ENCODE data around the gene SERPINH1.
A peak's percentile ranks its signal among the peaks of the same experiment; 100 is the strongest.

SERPINH1 gene

DNA sequence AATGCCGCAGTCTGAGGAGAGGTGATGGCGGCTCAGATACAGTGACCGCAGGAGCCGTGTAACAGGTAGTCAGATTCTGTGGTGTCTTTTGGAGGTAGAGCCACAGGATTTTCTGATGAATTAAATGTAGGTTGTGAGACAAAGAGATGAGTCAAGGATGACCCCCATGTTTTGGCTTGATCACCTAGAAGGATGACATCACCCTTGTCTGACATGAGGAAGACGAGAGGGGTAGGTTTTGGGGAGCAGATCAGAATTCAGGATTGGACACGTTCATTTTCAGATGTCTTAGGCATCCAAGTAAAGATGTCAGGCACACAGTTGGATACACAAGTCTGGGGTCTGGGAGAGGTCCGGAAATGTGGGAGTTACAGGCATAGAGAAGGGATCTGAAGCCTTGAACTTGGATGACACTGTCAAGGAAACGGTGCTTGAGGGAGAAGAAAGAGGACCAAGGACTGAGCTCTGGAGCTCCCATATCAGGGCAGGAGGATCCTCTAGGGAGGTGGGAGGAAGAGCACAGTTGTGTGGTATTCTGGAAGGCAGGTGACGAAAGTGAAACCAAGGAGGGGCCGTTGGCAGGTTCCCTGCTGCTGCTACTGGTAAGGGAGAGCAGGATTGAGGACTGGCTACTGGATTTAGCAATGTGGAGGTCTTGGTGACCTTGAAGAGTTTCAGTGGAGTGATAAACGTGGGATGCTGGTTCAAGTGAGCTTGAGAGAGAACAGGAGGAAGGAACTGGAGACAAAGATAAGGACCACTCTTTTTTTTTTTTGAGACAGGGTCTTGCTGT is 23.7 kb upstream of the SERPINH1 start:
- peak overlapping the region; percentile 74 for H3K27ac Mint-ChIP-seq
- H3K4me3 Mint-ChIP-seq, result no peak overlapping the region
- H3K4me1 Mint-ChIP-seq (ENCODE audit: low read depth), result peaks cover 41% of the 10 kb centered on the region
- no peaks in the 10 kb centered on the region for H3K36me3 Mint-ChIP-seq (ENCODE audit: low read depth)
- H3K27me3 Mint-ChIP-seq (ENCODE audit: low read depth), result no peaks in the 10 kb centered on the region
- no peaks in the 10 kb centered on the region for H3K9me3 Mint-ChIP-seq

DNA sequence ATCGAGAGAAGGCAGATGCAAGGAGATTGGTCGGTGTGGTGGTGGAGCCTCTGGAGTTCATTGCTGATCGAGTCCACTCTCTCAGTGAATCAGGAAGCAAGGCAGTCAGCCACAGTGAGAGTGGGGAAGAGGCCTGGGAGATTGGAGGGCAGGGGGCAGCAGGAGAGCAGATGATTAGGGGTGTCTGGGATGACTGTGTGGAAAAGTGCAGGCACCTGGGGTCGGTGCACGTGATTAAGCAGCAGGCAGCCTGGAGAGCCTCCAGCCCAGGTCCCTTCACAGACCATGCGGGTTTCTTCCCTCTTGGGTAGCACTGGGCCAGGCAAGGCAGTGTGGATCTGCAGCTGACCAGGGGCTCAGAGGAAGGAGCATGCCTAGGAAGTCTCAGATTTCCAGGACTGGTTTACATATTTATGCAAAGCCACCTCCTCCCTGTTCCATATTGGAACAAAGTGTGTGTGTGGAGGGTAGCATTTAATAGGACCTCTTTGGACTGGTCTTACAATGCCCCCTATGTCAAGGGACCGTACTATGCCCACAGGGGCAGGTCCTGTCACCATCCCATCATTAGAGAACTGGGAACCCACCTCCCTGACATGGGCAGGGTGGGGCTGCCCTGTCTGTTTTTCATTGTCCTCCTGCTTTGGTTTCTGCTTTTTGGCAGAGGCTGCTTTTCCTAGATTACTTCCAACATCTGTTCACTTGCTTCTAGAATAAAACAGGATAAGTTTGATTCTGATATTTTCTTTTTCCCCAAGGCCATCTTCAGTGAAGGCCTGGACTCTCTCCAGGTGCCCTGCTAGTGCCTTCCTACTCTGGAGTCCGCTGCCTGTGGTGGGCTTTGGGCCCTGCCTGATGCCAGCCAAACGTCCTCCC is 22.4 kb upstream of the SERPINH1 start:
- Mint-ChIP-seq H3K4me1 (ENCODE audit: low read depth) (peaks cover 33% of the 10 kb centered on the region), H3K9me3 (no peaks in the 10 kb centered on the region), H3K27ac (no peak overlapping the region), H3K27me3 (ENCODE audit: low read depth) (no peaks in the 10 kb centered on the region), H3K36me3 (ENCODE audit: low read depth) (no peaks in the 10 kb centered on the region), H3K4me3 (no peak overlapping the region)

DNA sequence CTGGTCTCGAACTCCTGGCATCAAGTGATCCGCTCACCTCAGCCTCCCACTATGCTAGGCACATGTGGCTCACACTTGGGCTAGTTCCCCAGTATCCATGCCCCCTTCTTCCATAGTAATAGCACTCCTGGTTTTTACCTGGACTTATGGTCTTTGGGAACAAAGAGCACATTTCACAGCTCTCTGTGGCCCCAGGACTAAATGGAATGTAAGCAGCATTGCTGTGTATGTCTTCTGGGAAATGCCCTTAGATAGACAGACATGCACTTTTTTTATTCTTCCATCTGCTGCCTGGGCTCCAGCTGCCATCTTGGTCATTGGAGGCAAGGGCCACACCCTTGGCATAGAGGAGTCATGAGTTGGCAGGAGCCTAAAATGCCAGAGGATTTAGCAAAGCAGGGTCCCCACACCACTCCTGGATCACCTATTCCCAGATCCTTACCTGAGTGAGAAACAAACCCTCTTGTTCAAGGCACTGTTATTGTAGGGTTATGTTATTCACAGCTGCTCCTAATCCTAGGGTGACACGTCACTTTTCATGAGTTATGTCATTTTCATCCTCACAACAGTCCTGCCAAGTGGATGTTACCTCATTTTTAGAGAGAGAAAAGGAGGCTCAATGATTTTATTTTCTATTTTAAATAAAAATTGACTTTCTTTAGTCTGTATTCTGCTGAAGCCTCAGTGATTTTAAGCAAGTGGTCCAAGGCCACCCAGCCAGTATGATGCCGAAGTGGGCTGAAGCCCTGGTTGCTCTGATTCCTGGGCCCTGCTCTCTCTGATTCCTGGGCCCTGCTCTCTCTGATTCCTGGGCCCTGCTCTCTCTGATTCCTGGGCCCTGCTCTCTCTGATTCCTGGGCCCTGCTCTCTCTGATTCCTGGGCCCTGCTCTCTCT is 20.6 kb upstream of the SERPINH1 start:
- H3K27ac Mint-ChIP-seq, result no peak overlapping the region
- no peaks in the 10 kb centered on the region for H3K36me3 Mint-ChIP-seq (ENCODE audit: low read depth)
- H3K4me3 Mint-ChIP-seq, result no peak overlapping the region
- no peaks in the 10 kb centered on the region for H3K9me3 Mint-ChIP-seq
- peaks cover 22% of the 10 kb centered on the region for H3K4me1 Mint-ChIP-seq (ENCODE audit: low read depth)
- H3K27me3 Mint-ChIP-seq (ENCODE audit: low read depth), result peaks cover 4% of the 10 kb centered on the region

DNA sequence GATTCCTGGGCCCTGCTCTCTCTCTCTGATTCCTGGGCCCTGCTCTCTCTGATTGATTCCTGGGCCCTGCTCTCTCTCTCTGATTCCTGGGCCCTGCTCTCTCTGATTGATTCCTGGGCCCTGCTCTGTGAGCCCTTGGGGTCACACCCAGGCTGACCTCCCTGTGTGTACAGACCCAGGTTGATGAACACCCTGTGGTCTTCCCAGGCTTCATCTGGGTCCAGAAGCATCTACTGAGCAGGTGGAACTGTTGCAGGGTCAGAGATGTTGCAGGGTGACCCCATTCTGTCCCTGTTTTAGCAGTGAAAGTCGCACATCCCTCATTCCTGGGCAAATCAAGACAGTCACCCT is 20.0 kb upstream of the SERPINH1 start:
- Mint-ChIP-seq H3K36me3 (ENCODE audit: low read depth) (no peaks in the 10 kb centered on the region), H3K9me3 (no peaks in the 10 kb centered on the region), H3K4me1 (ENCODE audit: low read depth) (peaks cover 16% of the 10 kb centered on the region), H3K27ac (no peak overlapping the region), H3K27me3 (ENCODE audit: low read depth) (peaks cover 4% of the 10 kb centered on the region), H3K4me3 (no peak overlapping the region)

DNA sequence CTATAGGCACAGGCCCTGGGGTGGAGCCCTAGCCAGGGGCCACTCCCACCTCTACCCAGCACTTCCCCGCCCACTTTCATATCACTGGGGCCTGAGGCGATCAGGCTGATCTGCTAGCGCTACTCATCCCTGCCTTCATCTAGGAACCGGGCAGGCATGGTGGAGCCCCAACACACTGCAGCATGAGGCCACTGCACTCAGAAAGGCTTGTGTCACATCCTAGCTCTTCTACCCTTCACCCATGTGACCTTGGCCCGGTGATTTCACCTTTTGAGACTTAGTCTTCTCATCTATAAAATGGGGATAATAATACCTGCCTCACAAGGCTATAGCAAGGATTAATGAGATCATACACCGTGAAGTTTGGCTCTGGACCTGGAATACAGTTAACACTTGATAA is 18.2 kb upstream of the SERPINH1 start:
- Mint-ChIP-seq H3K4me3 (no peak overlapping the region), H3K9me3 (no peaks in the 10 kb centered on the region), H3K4me1 (ENCODE audit: low read depth) (no peaks in the 10 kb centered on the region), H3K36me3 (ENCODE audit: low read depth) (no peaks in the 10 kb centered on the region), H3K27me3 (ENCODE audit: low read depth) (peaks cover 4% of the 10 kb centered on the region), H3K27ac (no peak overlapping the region)

DNA sequence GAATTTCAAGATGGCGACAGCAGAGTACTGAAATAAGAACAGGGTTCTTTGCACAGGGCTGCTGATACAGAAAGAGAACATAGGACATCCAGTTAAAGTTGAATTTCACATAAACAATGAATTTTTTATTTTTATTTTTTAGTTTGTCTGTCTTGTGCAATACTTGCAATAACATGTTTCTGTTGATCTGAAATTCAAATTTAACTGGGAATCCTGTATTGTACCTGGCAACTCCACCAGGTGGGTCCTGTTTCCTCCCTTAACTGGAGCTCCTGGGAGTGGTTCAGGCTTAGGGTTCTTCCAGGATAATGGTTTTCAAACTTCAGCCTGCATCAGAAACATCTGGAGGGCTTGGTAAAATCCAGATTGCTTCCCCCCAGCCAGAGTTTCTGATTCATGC is 14.9 kb upstream of the SERPINH1 start:
- Mint-ChIP-seq H3K4me1 (ENCODE audit: low read depth) (peaks cover 2% of the 10 kb centered on the region), H3K4me3 (no peak overlapping the region), H3K27me3 (ENCODE audit: low read depth) (peaks cover 4% of the 10 kb centered on the region), H3K9me3 (no peaks in the 10 kb centered on the region), H3K27ac (no peak overlapping the region), H3K36me3 (ENCODE audit: low read depth) (no peaks in the 10 kb centered on the region)

DNA sequence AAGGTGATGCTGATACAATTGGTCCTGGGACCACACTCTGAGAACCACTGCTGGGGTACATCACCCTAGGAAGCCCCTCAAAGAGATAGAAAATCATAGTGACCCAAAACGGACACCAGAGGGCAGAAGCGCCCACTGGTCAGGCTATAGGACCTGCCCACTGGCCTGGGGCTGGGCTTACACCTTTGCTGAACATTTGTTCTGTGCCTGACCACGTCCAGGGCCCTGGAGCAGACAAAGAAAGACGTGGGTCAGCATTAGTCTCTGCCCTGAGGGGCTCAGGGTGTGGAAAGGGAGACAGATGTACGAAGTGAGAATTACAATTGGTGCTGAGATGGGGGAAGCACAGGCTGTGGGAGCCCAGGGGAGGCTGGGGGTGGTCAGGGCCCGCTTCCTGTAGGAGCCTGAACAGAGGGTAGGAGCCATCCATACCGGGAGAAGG is 14.4 kb upstream of the SERPINH1 start:
- Mint-ChIP-seq H3K4me1 (ENCODE audit: low read depth) (peaks cover 2% of the 10 kb centered on the region), H3K27me3 (ENCODE audit: low read depth) (peaks cover 4% of the 10 kb centered on the region), H3K4me3 (no peak overlapping the region), H3K27ac (no peak overlapping the region), H3K9me3 (no peaks in the 10 kb centered on the region), H3K36me3 (ENCODE audit: low read depth) (no peaks in the 10 kb centered on the region)

DNA sequence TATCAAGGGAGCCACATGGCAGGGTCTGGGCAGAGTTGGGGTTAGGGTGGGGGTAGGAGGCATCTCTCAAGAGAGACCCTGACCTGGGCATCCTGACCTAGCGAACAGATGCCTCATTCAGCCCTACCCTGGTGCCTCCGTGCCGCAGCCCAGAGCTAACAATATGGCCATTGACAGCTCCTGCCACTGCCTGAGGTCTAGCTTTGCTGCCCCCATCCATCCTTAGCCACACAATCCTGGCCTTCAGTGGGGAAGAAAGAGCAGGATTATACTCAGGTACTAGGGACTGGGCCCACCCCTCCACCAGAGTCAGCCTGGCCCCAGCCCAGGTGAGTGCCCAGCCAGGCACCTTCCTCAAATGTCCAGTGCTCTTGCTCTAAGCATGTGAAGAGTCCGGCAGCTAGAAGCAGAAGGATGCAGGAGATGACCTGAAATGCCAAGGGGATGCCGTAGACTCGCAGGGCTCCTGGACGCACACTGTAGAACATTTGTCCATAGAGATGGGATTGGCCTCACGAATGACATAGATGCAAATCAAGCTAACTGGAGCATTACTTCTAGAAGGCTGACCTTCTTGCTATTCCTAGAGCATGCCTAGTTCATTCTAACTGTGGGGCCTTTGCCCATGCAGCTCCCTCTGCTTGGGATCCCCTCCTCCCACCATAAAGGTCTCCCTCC is 13.3 kb upstream of the SERPINH1 start:
- Mint-ChIP-seq H3K4me1 (ENCODE audit: low read depth) (peaks cover 2% of the 10 kb centered on the region), H3K9me3 (no peaks in the 10 kb centered on the region), H3K4me3 (no peak overlapping the region), H3K27ac (no peak overlapping the region), H3K27me3 (ENCODE audit: low read depth) (peaks cover 4% of the 10 kb centered on the region), H3K36me3 (ENCODE audit: low read depth) (no peaks in the 10 kb centered on the region)

DNA sequence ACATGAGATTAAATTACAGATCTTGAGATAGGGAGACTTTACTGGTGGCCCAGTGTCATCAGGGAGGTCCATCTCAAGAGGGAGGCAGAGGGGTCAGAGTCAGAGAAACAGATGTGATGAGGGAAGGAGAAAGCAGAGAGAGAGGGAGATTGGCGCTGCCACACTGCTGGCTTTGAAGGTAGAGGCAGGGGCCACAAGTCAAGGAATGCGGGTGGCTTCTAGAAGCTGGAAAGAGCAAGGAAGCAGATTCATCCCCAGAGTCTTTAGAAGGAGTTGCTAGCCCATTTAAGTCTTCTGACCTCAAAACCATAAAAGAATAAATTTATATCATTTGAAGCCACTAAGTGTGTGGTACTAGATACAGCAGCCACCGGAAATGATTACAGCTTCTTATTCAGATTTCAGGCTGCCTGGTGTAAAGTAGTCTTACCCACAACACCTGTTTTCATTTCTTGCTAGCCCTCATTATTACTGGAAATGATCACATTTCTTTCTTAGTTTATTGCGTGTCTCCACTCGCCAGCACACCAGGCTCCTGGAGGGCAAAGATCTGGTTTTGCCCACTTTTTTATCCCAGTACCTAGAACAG is 12.6 kb upstream of the SERPINH1 start:
- no peaks in the 10 kb centered on the region for H3K9me3 Mint-ChIP-seq

DNA sequence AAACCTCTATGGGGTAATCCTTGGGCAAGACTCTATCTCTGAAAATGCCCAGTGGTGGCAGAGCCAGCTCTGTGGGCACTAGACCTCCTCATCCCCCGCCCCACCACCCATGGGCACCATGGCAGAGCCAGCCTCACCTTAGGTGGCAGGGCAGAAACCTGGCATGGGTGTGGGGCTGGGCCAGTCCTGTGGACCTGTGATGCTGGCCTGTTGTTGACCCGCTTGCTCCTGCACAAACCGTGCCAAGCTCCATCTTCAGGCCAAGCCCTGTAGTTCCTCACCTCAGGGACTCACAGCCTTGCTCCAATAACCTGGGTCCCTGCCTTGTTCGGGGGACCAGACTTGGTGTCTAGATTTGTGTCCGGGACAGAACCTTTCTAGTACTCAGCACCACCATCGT is 8.9 kb upstream of the SERPINH1 start:
- peaks cover 9% of the 10 kb centered on the region for H3K27me3 Mint-ChIP-seq (ENCODE audit: low read depth)
- H3K36me3 Mint-ChIP-seq (ENCODE audit: low read depth), result no peaks in the 10 kb centered on the region
- H3K9me3 Mint-ChIP-seq, result no peaks in the 10 kb centered on the region
- peaks cover 2% of the 10 kb centered on the region for H3K4me1 Mint-ChIP-seq (ENCODE audit: low read depth)
- H3K27ac Mint-ChIP-seq, result no peak overlapping the region
- H3K4me3 Mint-ChIP-seq, result no peak overlapping the region

More for the DNA sequence above, 12.6 kb upstream of the SERPINH1 start:
- peaks cover 4% of the 10 kb centered on the region for H3K27me3 Mint-ChIP-seq (ENCODE audit: low read depth)
- no peak overlapping the region for H3K4me3 Mint-ChIP-seq
- no peak overlapping the region for H3K27ac Mint-ChIP-seq
- H3K36me3 Mint-ChIP-seq (ENCODE audit: low read depth), result no peaks in the 10 kb centered on the region
- H3K4me1 Mint-ChIP-seq (ENCODE audit: low read depth), result peaks cover 2% of the 10 kb centered on the region

DNA sequence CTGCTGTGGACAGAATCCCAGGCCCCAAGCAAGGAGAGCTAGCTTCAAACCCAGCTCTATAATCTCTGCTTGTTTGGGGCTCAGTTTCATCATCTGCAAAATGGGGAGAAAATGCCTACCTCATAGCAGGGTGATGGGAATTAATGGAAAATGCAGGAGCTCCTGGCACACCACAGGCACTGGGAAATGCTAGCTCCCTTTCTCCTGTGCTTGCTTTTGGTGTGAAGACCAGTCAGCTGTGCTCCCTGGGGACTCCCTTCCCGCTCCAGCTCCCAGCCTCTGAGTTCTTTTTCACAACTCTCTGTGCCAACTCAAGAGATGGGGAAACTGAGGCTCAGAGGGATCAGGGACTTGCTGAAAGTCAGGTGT is 8.2 kb upstream of the SERPINH1 start:
- H3K27ac Mint-ChIP-seq, result no peak overlapping the region
- peaks cover 9% of the 10 kb centered on the region for H3K27me3 Mint-ChIP-seq (ENCODE audit: low read depth)
- no peaks in the 10 kb centered on the region for H3K9me3 Mint-ChIP-seq
- H3K36me3 Mint-ChIP-seq (ENCODE audit: low read depth), result no peaks in the 10 kb centered on the region
- H3K4me1 Mint-ChIP-seq (ENCODE audit: low read depth), result peaks cover 2% of the 10 kb centered on the region
- H3K4me3 Mint-ChIP-seq, result no peak overlapping the region

DNA sequence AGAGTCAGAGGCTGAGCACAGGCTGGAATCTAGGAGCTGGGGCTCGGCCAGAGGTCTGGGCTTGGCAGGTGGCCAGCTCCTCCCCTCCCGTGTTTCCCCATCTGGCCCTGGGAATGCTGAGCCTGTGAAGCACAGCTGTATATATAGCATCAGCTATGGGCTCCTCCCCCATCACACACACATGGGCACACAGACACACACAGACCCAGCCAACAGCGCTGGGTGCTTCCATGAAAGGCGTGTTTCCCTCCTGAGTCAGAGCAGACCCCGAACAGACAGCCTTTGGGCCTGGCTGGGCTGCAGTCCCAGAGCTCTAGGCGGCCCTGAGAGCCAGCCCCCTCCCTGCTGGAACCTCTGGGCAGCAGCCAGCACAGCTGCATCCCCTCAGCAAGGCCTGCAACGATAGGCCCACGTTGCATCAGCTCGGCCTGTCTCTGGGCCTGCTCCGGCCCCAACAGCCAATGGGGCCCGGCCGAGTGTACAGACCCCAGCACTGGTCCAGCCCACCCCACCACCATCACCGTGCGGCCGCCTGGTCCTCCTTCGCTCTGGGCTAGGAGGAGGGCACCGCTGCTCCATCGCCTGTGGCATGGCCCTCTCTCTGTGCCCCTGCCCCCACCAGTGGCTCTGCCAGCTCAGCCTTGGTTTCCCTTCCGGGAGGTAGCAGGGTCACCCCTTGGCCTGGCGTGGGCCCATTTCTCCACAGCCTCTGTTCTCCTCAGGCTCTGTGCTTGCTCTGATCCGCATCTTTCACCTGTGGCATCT is 7.6 kb upstream of the SERPINH1 start:
- H3K4me1 Mint-ChIP-seq (ENCODE audit: low read depth), result no peaks in the 10 kb centered on the region
- peak overlapping the region; percentile 34 for H3K27ac Mint-ChIP-seq
- H3K4me3 Mint-ChIP-seq, result no peak overlapping the region
- H3K9me3 Mint-ChIP-seq, result no peaks in the 10 kb centered on the region
- H3K27me3 Mint-ChIP-seq (ENCODE audit: low read depth), result peaks cover 9% of the 10 kb centered on the region
- no peaks in the 10 kb centered on the region for H3K36me3 Mint-ChIP-seq (ENCODE audit: low read depth)

DNA sequence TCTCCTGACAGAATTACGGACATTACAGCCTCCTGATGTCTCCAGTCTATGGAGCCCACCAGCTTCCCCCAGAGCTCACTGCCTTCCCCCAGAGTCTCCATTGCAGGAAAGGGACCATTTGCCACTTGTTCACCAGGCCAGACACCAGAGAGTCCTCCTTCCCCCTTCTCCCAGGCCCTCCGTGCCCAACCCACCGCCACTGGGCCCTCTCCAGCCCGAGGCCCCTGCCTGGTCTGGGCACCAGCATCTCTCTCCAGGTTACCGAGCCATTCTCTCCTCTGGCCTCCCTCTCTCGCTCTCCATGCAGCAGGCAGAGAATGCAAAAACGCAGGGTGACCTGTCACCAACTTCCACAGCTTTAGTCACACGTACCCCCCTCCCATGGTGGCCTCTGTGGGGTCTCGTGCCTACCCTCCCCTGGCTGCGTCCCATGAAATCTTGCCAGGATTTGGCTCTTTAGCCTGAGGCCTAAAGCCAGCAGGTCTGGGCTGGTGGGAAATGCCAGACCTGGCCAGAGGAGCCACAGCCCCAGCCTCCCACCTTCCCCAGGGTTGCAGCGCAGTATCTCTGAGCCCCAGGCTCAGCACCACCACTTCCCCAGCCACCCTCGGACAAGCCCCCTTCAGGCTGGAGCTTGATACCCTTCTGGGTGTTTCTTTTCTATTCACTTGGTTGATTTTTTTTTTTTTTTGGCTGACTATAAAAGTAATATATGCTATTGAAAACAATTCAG is 6.8 kb upstream of the SERPINH1 start:
- Mint-ChIP-seq H3K36me3 (ENCODE audit: low read depth) (no peaks in the 10 kb centered on the region), H3K27ac (peak overlapping the region; percentile 34), H3K4me3 (no peak overlapping the region), H3K4me1 (ENCODE audit: low read depth) (no peaks in the 10 kb centered on the region), H3K9me3 (no peaks in the 10 kb centered on the region), H3K27me3 (ENCODE audit: low read depth) (peaks cover 9% of the 10 kb centered on the region)

All from T-helper 1 cell treated with Interleukin-12 subunit alpha and Interleukin-12 subunit beta and Interleukin-4 antibody, amounts not matched to agents 30 μg/mL and 1 μg/mL, for 36 hours (primary cell).